ENCODE measurements around the gene FLII.

GRCh38 chr17:18245038-18245776 lies 13.3 kb downstream of the FLII start:
- TF ChIP-seq POLR2A (IDR thresholded peaks at IDR 0.05; ENCODE audit: extremely low read depth, insufficient read length) (no peak), CTCF (IDR thresholded peaks at IDR 0.05; ENCODE audit: low read depth, low read length) (no peak), MAX (IDR thresholded peaks at IDR 0.05; ENCODE audit: low read depth, low read length) (no peak), MYC (IDR thresholded peaks at IDR 0.05; ENCODE audit: low read depth, low read length) (no peak)

All from NB4 (cell line).